Measurements from ENCODE around the gene CCR5AS.

Gene CCR5AS

GRCh38 chr3:46369151-46369550 is 37.7 kb downstream of the CCR5AS start:
- Histone ChIP-seq H2AFZ (ENCODE audit: low read length) (no peak overlapping the region), H3K4me1 (replicated peaks in 1 of 4; ENCODE audit: control insufficient read depth in 3 of 4, insufficient read depth in 4 of 4, low read length in 3 of 4) (no peaks in the 10 kb centered on the region), H3K18ac (ENCODE audit: extremely low read depth, low read length) (no peak overlapping the region), H3K79me2 (ENCODE audit: control insufficient read depth in 1 of 2, insufficient read depth in 2 of 2, low read length in 2 of 2) (no peaks in the 10 kb centered on the region), H4K5ac (ENCODE audit: insufficient read length, low read depth, low read length) (no peak overlapping the region), H3K23me2 (ENCODE audit: low read depth, low read length) (no peaks in the 10 kb centered on the region), H3K36me3 (ENCODE audit: control insufficient read depth in 2 of 4, insufficient read depth in 4 of 4, low read length in 3 of 4) (no peaks in the 10 kb centered on the region), H3K27ac (ENCODE audit: low read depth, low read length) (no peak overlapping the region), H3K79me1 (ENCODE audit: low read depth, low read length) (no peaks in the 10 kb centered on the region), H3K23ac (ENCODE audit: insufficient read length) (no peak overlapping the region), H2BK12ac (ENCODE audit: low read depth, low read length) (no peak overlapping the region), H3K4me3 (ENCODE audit: extremely low read depth in 1 of 4, insufficient read depth in 2 of 4, low read depth in 3 of 4, low read length in 4 of 4) (no peak overlapping the region), H3K4ac (replicated peaks; ENCODE audit: insufficient read length, low read depth, low read length) (no peak overlapping the region), H3K56ac (replicated peaks; ENCODE audit: insufficient read length, low read depth, low read length) (no peak overlapping the region), H2BK15ac (ENCODE audit: low read length) (no peak overlapping the region), H2BK20ac (ENCODE audit: low read length) (no peak overlapping the region), H3K4me2 (ENCODE audit: insufficient read depth in 1 of 2, low read depth in 2 of 2, low read length in 2 of 2) (no peak overlapping the region), H3K14ac (ENCODE audit: insufficient read length) (no peak overlapping the region), H4K91ac (replicated peaks; ENCODE audit: insufficient read length, low read length) (no peak overlapping the region), H2BK120ac (replicated peaks; ENCODE audit: low read depth, low read length) (no peak overlapping the region), H2AK5ac (ENCODE audit: low read depth, low read length) (no peak overlapping the region), H3K9me3 (ENCODE audit: insufficient read depth in 2 of 2, low read depth in 1 of 2, low read length in 1 of 2) (no peaks in the 10 kb centered on the region), H4K20me1 (replicated peaks in 1 of 2; ENCODE audit: control insufficient read depth in 1 of 2, insufficient read depth in 2 of 2, low read length in 2 of 2) (no peaks in the 10 kb centered on the region), H2BK5ac (ENCODE audit: low read depth, low read length) (no peak overlapping the region), H4K8ac (ENCODE audit: extremely low read depth, insufficient read depth, low read length) (no peak overlapping the region), H3K27me3 (replicated peaks in 1 of 4; ENCODE audit: control insufficient read depth in 3 of 4, extremely low read depth in 1 of 4, insufficient read depth in 3 of 4, low read length in 3 of 4) (peaks cover 0 to 5% (median 0%) of the 10 kb centered on the region in 4 experiments; a peak in 1 of 7 replicates), H3K9ac (replicated peaks in 1 of 4; ENCODE audit: extremely low read depth in 1 of 4, low read depth in 3 of 4, low read length in 3 of 4) (no peak overlapping the region)
- WGBS, 2 experiments (ENCODE audit: extremely low coverage in 1 of 2, insufficient coverage in 1 of 2, insufficient read length in 1 of 2, insufficient replicate concordance in 2 of 2, low coverage in 1 of 2, low lambda C conversion rate in 2 of 2, missing lambda C conversion rate in 1 of 2) = 79% methylated on average over 4 of the region's 4 CpGs; no CpG with 5 or more reads in 1 of the 2 experiments
- FAIRE-seq (no peak), DNase-seq (ENCODE audit: low read depth in 1 of 2, low spot score in 2 of 2) (no peak)
- CTCF ChIA-PET (ENCODE audit: partially characterized antibody) = interaction anchor here (0.6 to 12.9 kb wide), 34 partner anchors 9 to 494 kb away, joined by 3 to 164 read pairs (median 4); partner anchors contain the start of genes CCR1 and CCRL2
- POLR2A ChIA-PET (ENCODE audit: partially characterized antibody) = no interaction called here
- TF ChIP-seq CEBPB (IDR thresholded peaks at IDR 0.05; ENCODE audit: low read depth, low read length) (no peak), FOSL1 (IDR thresholded peaks at IDR 0.05; ENCODE audit: insufficient read depth, low read depth, low read length) (no peak), JUN (IDR thresholded peaks at IDR 0.05; ENCODE audit: low read depth, low read length) (no peak), KDM4A (IDR thresholded peaks at IDR 0.05; ENCODE audit: low read depth, low read length, severe bottlenecking) (no peak), EP300 (IDR thresholded peaks at IDR 0.05; ENCODE audit: borderline replicate concordance in 1 of 2, low read depth in 2 of 2, low read length in 2 of 2) (no peak), GTF2F1 (IDR thresholded peaks at IDR 0.05; ENCODE audit: borderline replicate concordance, low read depth, low read length) (no peak), HDAC2 (IDR thresholded peaks at IDR 0.05; ENCODE audit: borderline replicate concordance in 1 of 2, low read depth in 2 of 2, low read length in 2 of 2) (no peak), EGR1 (IDR thresholded peaks at IDR 0.05; ENCODE audit: borderline replicate concordance, low read depth, low read length) (no peak), TAF7 (optimal IDR thresholded peaks at IDR 0.05; ENCODE audit: borderline replicate concordance, low read depth, low read length) (no peak), CBX5 (IDR thresholded peaks at IDR 0.05; ENCODE audit: low read depth, low read length) (no peak), CREB1 (IDR thresholded peaks at IDR 0.05) (no peak), ASH2L (IDR thresholded peaks at IDR 0.05; ENCODE audit: low read length) (no peak), RBBP5 (IDR thresholded peaks at IDR 0.05; ENCODE audit: borderline replicate concordance, low read depth, low read length) (no peak)
